WERI-Rb-1 (cell line): Measurements from ENCODE around the gene PRR9.

Source experiments
- DNase-seq: peaks from one replicate; pipeline ENCODE4 v3.0.0-alpha.2; 2020
- H3K27ac ChIP-seq: fragments of 250-450 bp; sonication (Bioruptor Pico); 2 replicates; pipeline ENCODE4 v1.5.1; 2020; ENCODE audit warnings: mild to moderate bottlenecking, moderate library complexity
- H3K27me3 ChIP-seq: fragments of 250-450 bp; sonication (Bioruptor Pico); 2 replicates; pipeline ENCODE4 v1.5.1; 2021; ENCODE audit warnings: mild to moderate bottlenecking, low read depth, moderate library complexity; ENCODE audit not compliant: insufficient read depth, severe bottlenecking
- H3K36me3 ChIP-seq: fragments of 250-450 bp; sonication (Bioruptor Pico); 2 replicates; pipeline ENCODE4 v1.5.1; 2020; ENCODE audit warnings: mild to moderate bottlenecking, moderate library complexity
- H3K4me3 ChIP-seq: 2 replicates; pipeline ENCODE4 v1.5.1; 2011; ENCODE audit warnings: low read depth, mild to moderate bottlenecking, control low read depth, low read length
- H3K9me3 ChIP-seq: fragments of 250-450 bp; sonication (Bioruptor Pico); 2 replicates; pipeline ENCODE4 v1.5.1; 2021; ENCODE audit warnings: mild to moderate bottlenecking, moderate library complexity; ENCODE audit not compliant: severe bottlenecking
- CTCF ChIP-seq: IDR thresholded peaks from 2 replicates; pipeline ENCODE4 v1.5.1; 2011; ENCODE audit warnings: low read depth, mild to moderate bottlenecking, control low read depth, inconsistent platforms, low read length

The PRR9 gene

GRCh38 chr1:153245466-153245865 is 28.1 kb downstream of the PRR9 start:
- no peak for DNase-seq
- H3K27me3 ChIP-seq, result no peaks in the 10 kb centered on the region
- no peak for TF ChIP-seq CTCF
- no peak overlapping the region for H3K27ac ChIP-seq
- no peaks in the 10 kb centered on the region for H3K36me3 ChIP-seq
- no peak overlapping the region for H3K4me3 ChIP-seq
- H3K9me3 ChIP-seq, result peaks cover 2% of the 10 kb centered on the region

- peaks cover 2% of the 10 kb centered on the region for H3K9me3 ChIP-seq
- no peak overlapping the region for H3K27ac ChIP-seq
- H3K36me3 ChIP-seq, result no peaks in the 10 kb centered on the region
- no peak overlapping the region for H3K4me3 ChIP-seq
- no peak for TF ChIP-seq CTCF
- no peak for DNase-seq
- no peaks in the 10 kb centered on the region for H3K27me3 ChIP-seq
Measured at GRCh38 chr1:153246018-153246417, 28.6 kb downstream of the PRR9 start.

- H3K4me3 ChIP-seq, result no peak overlapping the region
- H3K27ac ChIP-seq, result no peak overlapping the region
- DNase-seq, result no peak
- TF ChIP-seq CTCF, result no peak
- H3K36me3 ChIP-seq, result no peaks in the 10 kb centered on the region
- peaks cover 2% of the 10 kb centered on the region for H3K9me3 ChIP-seq
- H3K27me3 ChIP-seq, result no peaks in the 10 kb centered on the region
Measured at GRCh38 chr1:153246825-153247224, 29.4 kb downstream of the PRR9 start.

GRCh38 chr1:153248176-153248879 is 30.9 kb downstream of the PRR9 start:
- no peaks in the 10 kb centered on the region for H3K27me3 ChIP-seq

GRCh38 chr1:153250166-153250565 is 32.8 kb downstream of the PRR9 start:
- Histone ChIP-seq H3K4me3 (no peak overlapping the region), H3K36me3 (no peaks in the 10 kb centered on the region), H3K9me3 (no peaks in the 10 kb centered on the region), H3K27ac (no peak overlapping the region), H3K27me3 (no peaks in the 10 kb centered on the region)
- no peak for DNase-seq
- TF ChIP-seq CTCF, result no peak

More at GRCh38 chr1:153248176-153248879, 30.9 kb downstream of the PRR9 start:
- Histone ChIP-seq H3K36me3 (no peaks in the 10 kb centered on the region), H3K9me3 (no peaks in the 10 kb centered on the region), H3K27ac (no peak overlapping the region), H3K4me3 (no peak overlapping the region)
- no peak for TF ChIP-seq CTCF
- DNase-seq, result no peak

- H3K4me3 ChIP-seq, result no peak overlapping the region
- TF ChIP-seq CTCF, result no peak
- no peaks in the 10 kb centered on the region for H3K9me3 ChIP-seq
- no peaks in the 10 kb centered on the region for H3K36me3 ChIP-seq
- H3K27ac ChIP-seq, result no peak overlapping the region
- DNase-seq, result no peak
- H3K27me3 ChIP-seq, result no peaks in the 10 kb centered on the region
Measured at GRCh38 chr1:153251087-153251486, 33.7 kb downstream of the PRR9 start.
